ENCODE measurements around the gene CCL21.

CCL21 gene

DNA sequence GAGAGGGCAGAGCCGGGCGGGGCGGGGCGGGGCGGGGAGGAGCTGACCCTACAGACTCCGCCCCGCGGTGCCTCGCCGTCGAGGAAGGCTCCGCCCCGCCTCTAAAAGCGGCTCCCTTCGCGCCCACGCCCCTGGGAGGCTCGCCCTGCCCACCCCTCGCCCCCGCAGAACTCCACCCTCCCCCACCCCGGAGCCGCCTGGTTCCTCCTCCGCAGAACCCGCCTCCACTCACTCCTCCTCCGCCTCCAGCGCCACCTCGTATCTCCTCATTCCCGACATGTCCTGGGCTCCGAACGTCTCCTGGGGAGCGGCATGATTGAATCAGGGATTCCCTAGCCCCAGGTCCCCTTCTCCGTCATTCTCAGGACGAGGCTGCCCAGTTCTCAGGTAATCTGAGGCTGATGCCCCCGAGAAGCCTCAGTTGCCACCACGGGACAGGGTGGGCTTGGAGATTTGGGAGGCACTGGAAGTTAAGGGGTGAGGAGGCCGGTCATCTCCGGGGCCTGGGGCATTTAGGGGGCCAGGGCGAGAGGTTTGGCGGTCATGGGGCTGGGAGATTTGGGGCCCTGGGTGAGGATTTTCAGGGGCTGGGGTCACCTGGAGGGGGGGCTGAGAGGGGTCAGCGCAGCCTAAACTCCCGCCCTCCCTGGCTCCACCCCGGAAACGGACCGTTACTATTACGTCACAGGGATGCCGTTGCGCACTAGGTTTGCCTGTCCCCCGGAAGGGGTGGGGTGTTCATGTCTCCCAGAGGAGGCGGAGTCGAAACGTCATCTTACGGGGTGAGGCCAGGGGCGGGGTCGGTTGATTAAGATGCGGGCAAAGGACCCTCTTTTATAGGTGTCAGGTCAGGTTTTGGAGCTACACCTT lies 44.3 kb downstream of the CCL21 start:
- H3K9me3 ChIP-seq (ENCODE audit: insufficient read depth, low read length) = peaks cover 21% of the 10 kb centered on the region; the same call in 1 of the 2 replicates
- H3K27me3 ChIP-seq (ENCODE audit: insufficient read depth, insufficient read length) = no peaks in the 10 kb centered on the region
- H3K9ac ChIP-seq (ENCODE audit: insufficient read length, low read depth) = peak overlapping the region; percentile 93
- peaks cover 4% of the 10 kb centered on the region for H3K4me1 ChIP-seq (ENCODE audit: insufficient read depth, insufficient read length)
- TF ChIP-seq ZNF274 (IDR thresholded peaks at IDR 0.05; ENCODE audit: low read depth, low read length) = no peak
- no peak for TF ChIP-seq SUZ12 (IDR thresholded peaks at IDR 0.05; ENCODE audit: extremely low read depth, insufficient read depth, insufficient read length)
- TF ChIP-seq YY1 (IDR thresholded peaks at IDR 0.05; ENCODE audit: insufficient read depth, insufficient read length) = no peak
- peak; percentile 81 for DNase-seq (ENCODE audit: low read depth, low spot score)
- peaks cover 29% of the 10 kb centered on the region for H3K36me3 ChIP-seq (ENCODE audit: insufficient read depth, insufficient read length, low read length)
- peak overlapping the region; percentile 84 for H3K4me3 ChIP-seq (ENCODE audit: insufficient read length, low read depth)

DNA sequence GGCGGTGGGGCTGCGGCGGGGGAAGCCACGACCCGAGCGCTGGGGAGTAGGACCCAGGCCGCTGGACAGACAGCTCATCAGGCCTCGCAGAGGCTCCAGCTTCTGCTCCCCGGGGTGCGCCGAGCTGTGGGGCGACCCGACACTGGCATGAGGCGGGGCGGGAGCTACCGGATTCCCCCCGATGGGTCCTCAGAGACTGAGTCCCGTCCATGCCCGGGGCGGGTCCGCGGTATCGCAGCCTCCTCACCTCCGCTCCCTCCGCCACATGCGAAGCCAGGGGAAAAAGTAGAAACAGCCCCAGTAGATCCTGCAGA lies 44.9 kb downstream of the CCL21 start:
- TF ChIP-seq ZNF274 (IDR thresholded peaks at IDR 0.05; ENCODE audit: low read depth, low read length) (no peak), SUZ12 (IDR thresholded peaks at IDR 0.05; ENCODE audit: extremely low read depth, insufficient read depth, insufficient read length) (no peak)
- H3K4me3 ChIP-seq (ENCODE audit: insufficient read length, low read depth) = peak overlapping the region; percentile 57
- no peak for DNase-seq (ENCODE audit: low read depth, low spot score)
- H3K9ac ChIP-seq (ENCODE audit: insufficient read length, low read depth) = peak overlapping the region; percentile 85
- H3K36me3 ChIP-seq (ENCODE audit: insufficient read depth, insufficient read length, low read length) = peaks cover 31% of the 10 kb centered on the region
- H3K27me3 ChIP-seq (ENCODE audit: insufficient read depth, insufficient read length) = no peaks in the 10 kb centered on the region
- H3K4me1 ChIP-seq (ENCODE audit: insufficient read depth, insufficient read length) = peaks cover 4% of the 10 kb centered on the region
- H3K9me3 ChIP-seq (ENCODE audit: insufficient read depth, low read length) = peaks cover 15% of the 10 kb centered on the region; the same call in 1 of the 2 replicates

DNA sequence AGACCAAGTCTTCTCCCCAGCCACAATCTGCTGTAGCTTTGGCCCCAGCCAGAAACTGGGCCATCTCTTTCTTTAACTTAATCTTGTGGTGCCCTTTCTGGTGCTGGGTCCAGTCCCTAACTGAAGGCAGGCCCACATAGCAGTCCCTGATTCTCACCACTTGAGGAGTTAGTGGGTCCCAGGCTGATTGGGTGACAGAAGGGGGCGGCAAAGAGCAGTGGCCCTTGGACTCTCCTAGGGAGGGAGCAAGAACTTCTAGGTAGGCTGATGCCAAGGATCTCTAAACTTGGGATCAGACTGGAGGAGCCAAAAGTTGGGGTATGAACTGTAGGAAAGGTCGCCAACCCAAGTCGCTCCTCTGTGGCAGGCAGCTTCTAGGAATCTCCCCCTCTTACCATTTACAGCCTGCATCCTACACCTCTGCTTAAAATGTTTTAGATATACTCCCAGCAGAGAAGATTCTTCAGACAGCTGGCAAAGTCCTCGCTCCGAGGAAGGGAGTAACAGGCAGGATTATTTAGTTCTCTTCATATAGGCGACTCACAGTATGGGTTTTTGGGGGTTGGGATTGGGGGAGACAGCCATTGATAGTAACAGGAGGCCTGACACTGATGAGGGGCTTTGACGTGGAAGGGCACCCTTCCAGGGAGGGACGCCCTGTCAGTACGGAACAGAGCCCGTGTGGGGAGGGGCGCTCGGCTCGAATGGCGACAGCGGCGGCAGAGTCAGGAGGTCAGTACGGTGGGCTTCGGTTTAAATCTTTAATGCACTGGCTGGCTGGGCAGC lies 45.5 kb downstream of the CCL21 start:
- TF ChIP-seq SUZ12 (IDR thresholded peaks at IDR 0.05; ENCODE audit: extremely low read depth, insufficient read depth, insufficient read length) (no peak), ZNF274 (IDR thresholded peaks at IDR 0.05; ENCODE audit: low read depth, low read length) (no peak), YY1 (IDR thresholded peaks at IDR 0.05; ENCODE audit: insufficient read depth, insufficient read length) (no peak)
- Histone ChIP-seq H3K27me3 (ENCODE audit: insufficient read depth, insufficient read length) (no peaks in the 10 kb centered on the region), H3K4me1 (ENCODE audit: insufficient read depth, insufficient read length) (peaks cover 4% of the 10 kb centered on the region), H3K4me3 (ENCODE audit: insufficient read length, low read depth) (peak overlapping the region; percentile 57), H3K36me3 (ENCODE audit: insufficient read depth, insufficient read length, low read length) (peaks cover 30% of the 10 kb centered on the region), H3K9ac (ENCODE audit: insufficient read length, low read depth) (peak overlapping the region; percentile 85), H3K9me3 (ENCODE audit: insufficient read depth, low read length) (peaks cover 10% of the 10 kb centered on the region; the same call in 1 of the 2 replicates)
- DNase-seq (ENCODE audit: low read depth, low spot score) = peak; percentile 78

DNA sequence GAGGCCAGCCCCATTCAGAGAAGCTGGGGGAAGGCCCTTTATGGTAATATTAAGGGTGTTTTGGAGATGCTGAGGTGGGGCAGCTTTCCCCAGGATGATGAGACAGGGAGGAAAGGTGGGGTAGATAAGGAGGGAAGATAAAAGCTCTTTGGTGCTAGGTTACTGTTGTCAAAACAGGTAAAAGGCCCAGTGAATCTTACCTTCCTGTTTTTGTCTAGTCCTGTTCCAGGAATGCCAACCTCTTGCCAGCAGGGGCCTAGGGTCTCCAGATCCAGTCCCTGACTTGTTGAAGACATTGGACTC lies 46.7 kb downstream of the CCL21 start:
- H3K9me3 ChIP-seq (ENCODE audit: insufficient read depth, low read length) = peaks cover 3% of the 10 kb centered on the region; the same call in 1 of the 2 replicates
- TF ChIP-seq YY1 (IDR thresholded peaks at IDR 0.05; ENCODE audit: insufficient read depth, insufficient read length) (no peak), ZNF274 (IDR thresholded peaks at IDR 0.05; ENCODE audit: low read depth, low read length) (no peak), SUZ12 (IDR thresholded peaks at IDR 0.05; ENCODE audit: extremely low read depth, insufficient read depth, insufficient read length) (no peak)
- H3K4me1 ChIP-seq (ENCODE audit: insufficient read depth, insufficient read length) = peaks cover 4% of the 10 kb centered on the region
- no peaks in the 10 kb centered on the region for H3K27me3 ChIP-seq (ENCODE audit: insufficient read depth, insufficient read length)
- no peak for DNase-seq (ENCODE audit: low read depth, low spot score)
- H3K36me3 ChIP-seq (ENCODE audit: insufficient read depth, insufficient read length, low read length) = peaks cover 21% of the 10 kb centered on the region
- no peak overlapping the region for H3K9ac ChIP-seq (ENCODE audit: insufficient read length, low read depth)
- H3K4me3 ChIP-seq (ENCODE audit: insufficient read length, low read depth) = no peak overlapping the region

DNA sequence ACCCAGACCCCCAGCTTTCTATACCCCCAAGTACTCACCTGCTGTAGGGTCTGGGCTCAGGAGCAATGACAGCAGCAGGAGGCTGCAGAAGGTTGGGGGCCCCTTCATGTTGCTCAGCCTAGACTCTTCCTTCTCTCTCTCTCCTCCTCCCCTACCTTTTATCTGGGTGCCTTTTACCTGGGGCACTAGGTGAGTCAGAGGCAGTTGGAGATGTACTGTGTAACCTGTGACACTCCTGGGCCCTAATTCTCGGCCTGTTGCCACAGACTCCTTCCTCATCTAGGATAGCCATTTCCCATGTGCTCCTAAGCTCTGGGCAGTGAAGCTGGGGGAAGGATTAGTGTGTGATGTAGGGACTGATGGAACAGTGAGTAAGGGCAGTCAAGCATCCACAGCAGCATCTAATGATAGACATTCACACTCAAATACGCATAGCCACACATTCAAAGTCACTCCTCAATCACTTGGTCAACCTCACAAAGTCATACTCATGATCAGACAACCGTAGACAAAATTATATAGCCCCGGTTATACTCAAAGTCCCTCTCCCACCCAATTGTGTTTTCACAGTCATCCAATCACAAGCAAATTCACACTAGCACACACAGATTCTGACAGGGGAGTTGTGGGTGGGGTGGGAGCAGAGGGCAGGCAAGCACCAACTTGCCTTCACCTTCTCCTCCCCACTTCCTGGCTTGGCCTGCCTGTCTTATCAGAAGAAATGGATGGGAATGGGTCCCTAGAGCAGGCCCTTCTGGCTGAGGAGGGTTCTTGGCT lies 47.2 kb downstream of the CCL21 start, which contains the start of gene CCL27:
TSS of gene CCL27 (minus strand) at position 132 of the 777 bp plus-strand sequence. CDS start at position 108, 24 bp downstream.
- no peak within 1 kb of the TSS for H3K4me3 ChIP-seq (ENCODE audit: insufficient read length, low read depth)
- no peak for DNase-seq (ENCODE audit: low read depth, low spot score)
- no peaks in the 10 kb centered on the region for H3K9me3 ChIP-seq (ENCODE audit: insufficient read depth, low read length)
- H3K4me1 ChIP-seq (ENCODE audit: insufficient read depth, insufficient read length) = peaks cover 4% of the 10 kb centered on the region
- peaks cover 16% of the 10 kb centered on the region for H3K36me3 ChIP-seq (ENCODE audit: insufficient read depth, insufficient read length, low read length)
- TF ChIP-seq SUZ12 (IDR thresholded peaks at IDR 0.05; ENCODE audit: extremely low read depth, insufficient read depth, insufficient read length) = no peak
- no peak for TF ChIP-seq ZNF274 (IDR thresholded peaks at IDR 0.05; ENCODE audit: low read depth, low read length)
- no peak for TF ChIP-seq YY1 (IDR thresholded peaks at IDR 0.05; ENCODE audit: insufficient read depth, insufficient read length)
- H3K27me3 ChIP-seq (ENCODE audit: insufficient read depth, insufficient read length) = no peaks in the 10 kb centered on the region
- H3K9ac ChIP-seq (ENCODE audit: insufficient read length, low read depth) = no peak within 1 kb of the TSS

DNA sequence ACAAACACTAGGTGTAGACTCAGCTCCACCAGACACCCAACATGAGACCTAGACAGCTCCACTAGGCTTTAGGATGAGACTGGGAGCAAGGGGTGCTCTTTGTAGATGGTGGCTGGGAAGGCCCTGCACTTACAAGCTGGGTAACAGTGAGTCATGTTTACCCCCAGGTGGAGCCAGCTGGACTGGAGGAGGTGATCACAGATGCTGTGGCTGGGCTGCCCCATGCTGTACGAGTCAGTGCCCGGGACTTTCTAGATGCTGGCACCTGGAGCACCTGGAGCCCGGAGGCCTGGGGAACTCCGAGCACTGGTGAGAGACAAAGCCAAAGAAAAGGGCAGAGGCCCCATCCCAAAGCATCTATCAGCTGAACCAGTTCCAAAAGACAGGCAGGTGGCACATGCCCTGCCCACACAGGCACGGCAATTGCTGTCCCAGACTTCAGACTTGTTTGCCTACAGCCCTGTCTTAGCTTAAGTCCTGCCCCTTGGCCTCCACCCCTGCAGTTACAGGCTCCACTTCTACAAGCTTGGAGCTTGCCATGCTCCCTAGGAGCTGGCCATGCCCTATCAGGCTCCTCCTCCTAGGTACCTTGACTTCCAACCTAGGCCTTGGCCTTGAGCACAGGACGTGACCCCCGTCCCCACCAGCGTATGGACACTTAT lies 50.2 kb downstream of the CCL21 start:
- Histone ChIP-seq H3K4me3 (ENCODE audit: insufficient read length, low read depth) (no peak overlapping the region), H3K9ac (ENCODE audit: insufficient read length, low read depth) (no peak overlapping the region), H3K4me1 (ENCODE audit: insufficient read depth, insufficient read length) (peaks cover 8% of the 10 kb centered on the region), H3K36me3 (ENCODE audit: insufficient read depth, insufficient read length, low read length) (peaks cover 6% of the 10 kb centered on the region), H3K9me3 (ENCODE audit: insufficient read depth, low read length) (no peaks in the 10 kb centered on the region), H3K27me3 (ENCODE audit: insufficient read depth, insufficient read length) (no peaks in the 10 kb centered on the region)
- no peak for DNase-seq (ENCODE audit: low read depth, low spot score)
- TF ChIP-seq YY1 (IDR thresholded peaks at IDR 0.05; ENCODE audit: insufficient read depth, insufficient read length) (no peak), SUZ12 (IDR thresholded peaks at IDR 0.05; ENCODE audit: extremely low read depth, insufficient read depth, insufficient read length) (no peak), ZNF274 (IDR thresholded peaks at IDR 0.05; ENCODE audit: low read depth, low read length) (no peak)

Measured in NT2/D1 (cell line).